Hematopoietic multipotent progenitor cell treated with erythropoietin and hydrocortisone succinate and interleukin-3 and kit ligand, for 8 days (in vitro differentiated cells): ENCODE measurements around the gene UBXN10.

ENCODE experiments used
- DNase-seq: peaks from one replicate; pipeline ENCODE4 v3.0.0-alpha.2; 2015

Gene UBXN10

GRCh38 chr1:20184481-20184900, 1.4 kb upstream of the UBXN10 start:
- DNase-seq, result peak; percentile 28

GRCh38 chr1:20184997-20185833, 681 bp upstream of the UBXN10 start:
- DNase-seq, result peak; percentile 69

DNA sequence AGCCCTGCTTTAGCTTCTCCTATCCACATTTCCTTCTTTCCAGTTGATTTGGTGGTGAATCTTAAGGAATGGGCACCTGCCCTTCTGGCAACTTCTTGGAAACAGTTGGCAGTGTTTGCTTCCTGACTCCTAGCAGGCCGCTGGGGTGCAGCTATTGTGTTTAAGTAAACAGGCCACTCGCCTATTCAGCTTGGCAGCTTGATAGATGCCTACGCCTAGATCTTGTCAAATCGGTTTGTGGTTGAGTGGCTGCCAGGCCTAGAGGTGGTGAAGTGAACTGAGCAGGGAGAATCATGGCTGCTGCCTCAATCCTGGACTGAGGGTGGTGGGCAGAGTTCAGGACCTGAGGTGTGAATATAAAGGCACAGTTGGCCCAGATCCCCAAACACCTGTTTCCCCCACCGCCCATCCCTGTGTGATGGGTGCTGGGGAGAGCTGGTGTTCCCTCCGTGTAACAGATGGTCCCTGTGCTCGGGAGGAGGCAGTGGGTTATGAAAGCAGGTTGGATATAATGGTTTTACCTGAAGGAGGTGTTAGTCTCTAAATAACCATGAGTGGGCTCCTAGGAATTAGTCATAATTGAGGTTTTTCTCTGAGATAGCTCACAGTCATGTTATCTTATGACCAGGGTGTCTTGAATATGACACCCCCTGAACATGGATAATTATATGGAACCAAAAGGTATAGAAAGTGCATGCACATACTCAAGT, 1.4 kb downstream of the UBXN10 start:
- DNase-seq, result peak; percentile 95

- DNase-seq, result peak; percentile 92
Observed at GRCh38 chr1:20187813-20188454, 2.0 kb downstream of the UBXN10 start.

- DNase-seq, result no peak
Observed at GRCh38 chr1:20188455-20188817, 2.5 kb downstream of the UBXN10 start.

DNA sequence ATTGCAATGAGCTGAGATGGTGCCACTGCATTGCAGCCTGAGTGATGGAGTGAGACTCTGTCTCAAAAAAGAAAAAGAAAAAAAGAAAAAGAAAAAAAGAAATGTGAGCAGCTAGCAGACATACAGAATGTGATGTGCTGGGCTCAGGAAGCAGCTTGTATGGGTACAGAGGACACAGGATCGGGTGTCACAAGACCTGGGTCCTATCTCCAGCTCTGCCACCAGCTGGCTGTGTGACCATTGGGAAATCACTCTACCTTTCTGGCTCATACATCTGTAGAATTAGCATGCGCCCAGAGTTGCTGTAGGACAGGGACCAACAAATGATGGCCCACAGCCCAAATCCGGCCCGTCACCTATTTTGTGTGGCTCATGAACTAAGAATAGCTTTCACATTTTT, 3.8 kb downstream of the UBXN10 start:
- DNase-seq, result peak; percentile 32

DNA sequence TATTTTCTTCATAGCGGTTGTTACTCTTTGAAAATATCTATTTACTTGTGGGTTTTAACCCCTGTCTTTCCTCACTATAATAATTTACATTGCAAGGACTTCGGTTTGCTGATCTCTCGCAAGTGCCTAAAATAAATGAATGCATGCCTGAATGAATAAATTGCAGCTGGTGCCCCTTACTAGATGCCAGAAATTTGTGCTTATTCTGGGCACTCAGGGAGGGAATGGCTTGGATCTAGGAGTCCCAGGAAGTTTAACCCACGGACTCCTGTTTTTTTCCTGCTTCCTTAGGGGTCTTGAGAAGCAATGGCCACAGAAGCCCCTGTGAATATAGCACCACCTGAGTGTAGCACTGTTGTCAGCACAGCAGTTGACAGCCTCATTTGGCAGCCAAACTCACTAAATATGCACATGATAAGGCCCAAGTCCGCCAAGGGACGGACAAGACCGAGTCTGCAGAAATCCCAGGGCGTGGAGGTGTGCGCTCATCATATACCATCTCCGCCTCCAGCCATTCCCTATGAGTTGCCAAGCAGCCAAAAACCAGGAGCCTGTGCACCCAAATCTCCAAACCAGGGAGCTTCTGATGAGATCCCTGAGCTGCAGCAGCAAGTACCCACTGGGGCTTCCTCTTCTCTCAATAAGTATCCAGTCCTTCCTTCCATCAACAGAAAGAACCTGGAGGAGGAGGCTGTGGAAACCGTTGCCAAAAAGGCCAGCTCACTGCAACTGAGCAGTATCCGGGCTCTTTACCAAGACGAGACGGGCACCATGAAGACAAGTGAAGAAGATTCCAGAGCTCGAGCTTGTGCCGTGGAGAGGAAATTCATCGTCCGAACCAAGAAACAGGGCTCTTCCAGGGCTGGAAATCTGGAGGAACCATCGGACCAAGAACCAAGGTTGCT, 4.6 kb downstream of the UBXN10 start:
- no peak for DNase-seq

GRCh38 chr1:20191266-20191825, 5.5 kb downstream of the UBXN10 start:
- DNase-seq, result no peak

DNA sequence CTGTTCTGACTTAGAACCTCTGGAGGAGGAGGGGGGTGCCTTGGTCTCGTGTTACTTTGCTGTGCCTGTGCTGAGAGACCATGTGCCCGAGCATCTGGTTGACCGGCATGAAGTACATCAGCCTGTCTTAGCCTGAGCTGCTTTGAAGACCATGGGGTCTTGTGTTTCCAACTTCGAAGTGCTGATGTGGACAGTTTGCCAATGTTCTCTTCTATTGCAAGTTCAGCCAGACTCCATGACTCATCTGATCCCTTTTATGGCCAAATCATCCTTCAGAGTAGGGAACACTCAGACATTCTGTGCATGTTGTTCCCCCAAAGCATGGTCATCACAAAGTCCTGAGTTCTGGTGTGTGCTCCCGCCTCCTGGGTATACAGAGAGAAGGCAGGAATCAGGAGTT, 6.5 kb downstream of the UBXN10 start:
- DNase-seq, result no peak

DNA sequence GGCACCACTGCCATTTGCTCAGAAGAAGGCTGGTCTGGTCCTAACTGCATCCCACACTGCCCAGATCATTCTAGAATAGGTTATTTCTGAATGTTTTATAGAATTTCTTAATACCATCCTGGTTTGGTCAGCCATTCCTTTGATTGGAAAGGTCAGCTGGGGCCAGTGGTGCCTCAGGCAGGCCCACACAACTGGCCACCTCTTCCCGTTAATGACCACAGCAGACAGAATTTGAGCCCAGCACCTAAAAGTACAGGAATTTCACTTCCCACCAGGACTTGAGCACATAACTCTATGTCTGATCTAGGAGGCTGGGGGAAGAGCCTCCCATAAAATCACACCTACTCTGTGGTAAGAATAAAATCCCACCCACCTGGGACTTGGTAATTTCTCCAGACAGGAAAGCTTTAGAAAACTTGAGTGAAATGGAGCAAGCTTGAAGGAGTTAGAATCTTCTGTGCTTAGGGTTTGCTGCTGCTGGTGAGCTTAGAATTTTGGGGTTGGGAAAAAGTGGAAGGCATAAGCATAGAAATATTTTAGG, 7.0 kb downstream of the UBXN10 start:
- DNase-seq, result no peak

GRCh38 chr1:20194224-20194623, 8.3 kb downstream of the UBXN10 start:
- peak; percentile 22 for DNase-seq

DNA sequence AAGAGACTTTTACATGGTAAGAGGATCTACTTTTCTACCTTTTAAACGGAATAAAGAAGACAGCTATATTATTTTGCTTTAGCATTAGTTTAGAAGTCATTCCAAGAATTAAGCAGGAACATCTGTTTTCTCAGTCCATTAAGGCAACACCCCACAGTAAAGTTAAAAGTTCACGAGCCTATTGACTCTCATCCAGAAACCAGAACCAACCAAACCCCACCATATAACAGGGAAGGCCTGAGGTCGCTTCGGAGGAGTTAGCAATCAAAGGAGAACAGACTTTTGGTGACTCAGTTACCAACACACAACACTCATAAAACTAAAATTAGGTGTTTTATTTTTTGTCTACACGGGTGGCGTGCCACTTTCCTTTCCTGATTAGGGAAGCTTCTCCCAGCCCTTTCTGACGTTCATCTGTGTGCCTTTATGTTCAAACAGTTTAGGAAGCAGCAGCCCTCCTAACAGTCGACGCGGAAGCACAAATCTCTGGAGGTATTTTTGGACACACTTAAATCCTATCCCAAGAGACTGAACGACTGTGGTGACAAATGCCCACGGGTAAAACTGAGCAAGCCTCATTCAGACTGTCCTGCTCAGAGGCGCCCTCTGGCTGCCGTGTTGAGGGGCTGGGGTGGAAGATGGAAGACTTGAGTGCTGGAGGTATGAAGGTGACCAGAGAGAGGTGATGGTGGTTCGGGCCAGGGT, 9.0 kb downstream of the UBXN10 start:
- peak; percentile 84 for DNase-seq

DNA sequence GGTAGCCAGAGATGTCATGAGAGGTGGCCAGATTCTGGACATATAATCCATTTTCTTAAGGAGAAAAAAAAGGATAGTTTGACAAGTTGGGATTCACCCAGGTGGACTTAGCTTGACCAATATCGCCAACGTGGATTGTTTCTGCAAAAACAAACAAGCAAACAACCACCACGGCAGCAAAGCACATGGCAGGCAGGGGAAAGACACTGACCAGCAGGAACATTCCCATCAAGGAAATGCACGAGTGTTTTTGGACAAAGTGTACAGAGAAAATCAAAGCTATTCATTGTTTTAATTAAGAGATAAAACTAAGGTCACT, 9.5 kb downstream of the UBXN10 start:
- no peak for DNase-seq

GRCh38 chr1:20197329-20197791, 11.5 kb downstream of the UBXN10 start:
- peak; percentile 87 for DNase-seq

DNA sequence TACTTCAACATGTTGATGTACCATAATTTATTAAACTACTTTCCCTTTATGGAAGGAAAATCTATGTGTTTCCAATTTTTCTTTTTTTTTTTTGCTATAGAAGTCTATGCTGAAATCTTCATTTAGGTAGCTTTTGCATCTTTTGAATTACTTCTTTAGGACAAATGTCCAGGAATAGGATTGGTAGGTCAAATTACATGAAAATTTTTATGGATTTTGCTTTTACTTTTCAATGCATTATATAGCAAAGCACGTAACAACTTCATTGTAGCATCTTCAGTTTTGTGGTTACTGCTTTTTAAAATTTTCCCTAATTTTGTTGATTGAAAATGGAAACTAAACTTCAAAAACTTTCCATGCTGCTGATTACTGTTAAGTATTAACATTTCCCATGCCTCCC, 12.4 kb downstream of the UBXN10 start:
- DNase-seq, result no peak

DNA sequence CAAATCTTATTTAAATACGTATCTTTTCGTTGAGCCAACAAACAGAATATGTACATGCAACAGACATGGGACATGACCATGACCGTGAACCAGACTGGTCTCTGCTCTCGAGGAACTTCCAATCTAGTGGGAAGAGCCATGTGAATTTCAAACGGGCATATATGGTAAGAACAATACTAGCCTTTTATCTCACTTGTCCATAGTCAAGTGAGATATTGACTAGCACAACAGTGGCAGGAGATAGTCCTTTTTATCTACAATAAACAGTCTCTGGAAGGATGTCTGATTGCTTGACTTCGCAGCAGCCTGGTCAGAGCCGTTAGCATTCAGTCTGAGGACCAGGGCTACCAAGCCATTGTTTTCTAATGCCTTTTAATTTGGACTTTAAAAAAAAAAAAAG, 13.0 kb downstream of the UBXN10 start:
- peak; percentile 94 for DNase-seq

DNA sequence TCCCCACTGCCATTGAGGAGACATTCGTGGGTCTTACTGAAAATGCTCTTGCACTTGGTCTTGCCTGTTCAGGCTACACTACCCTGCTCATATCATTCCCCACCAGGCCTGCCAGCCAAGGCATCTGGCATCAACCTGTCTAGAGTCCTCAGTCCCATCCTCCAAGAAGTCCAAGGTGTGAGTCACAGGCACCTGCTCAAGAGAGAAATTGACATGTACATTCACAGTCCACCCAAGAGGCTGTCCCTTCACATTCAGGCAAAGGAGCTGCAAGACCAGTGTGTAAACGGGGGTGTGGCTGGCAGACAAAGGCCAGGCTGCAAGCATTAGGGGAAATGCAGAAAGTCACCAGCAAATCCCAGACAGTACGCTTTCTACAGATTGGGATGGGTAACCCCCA, 13.5 kb downstream of the UBXN10 start:
- peak; percentile 90 for DNase-seq

GRCh38 chr1:20199840-20200239, 13.9 kb downstream of the UBXN10 start:
- no peak for DNase-seq

- DNase-seq, result no peak
Observed at GRCh38 chr1:20200966-20201365, 15.1 kb downstream of the UBXN10 start.

DNA sequence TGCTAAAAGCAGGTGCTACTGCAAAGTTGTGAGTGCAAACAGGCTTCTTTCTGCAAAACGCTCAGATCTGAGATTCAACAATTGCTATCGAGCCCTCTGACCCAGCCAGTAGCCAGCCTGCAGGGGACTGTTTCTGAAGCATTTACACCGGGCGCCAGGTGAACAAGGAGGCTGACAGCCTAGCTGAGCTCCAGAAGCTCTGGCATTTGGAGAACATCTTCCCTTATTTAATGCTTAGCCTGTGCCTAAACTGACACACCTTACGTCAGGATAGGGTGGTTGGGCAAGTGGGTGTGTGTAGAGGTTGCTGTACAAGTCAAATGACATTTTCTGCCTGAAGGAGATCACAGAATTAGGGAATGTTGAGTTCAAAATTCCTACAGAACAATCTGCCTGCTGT, 16.3 kb downstream of the UBXN10 start:
- no peak for DNase-seq

- DNase-seq, result no peak
Observed at GRCh38 chr1:20207546-20207945, 21.6 kb downstream of the UBXN10 start.

- DNase-seq, result no peak
Observed at GRCh38 chr1:20209471-20209870, 23.6 kb downstream of the UBXN10 start.
